HCT116 (cell line): ENCODE results near the gene GIMAP5. TPM values are rescaled to one million over a fixed set of nuclear protein-coding genes. Genes with fewer than 3 reads are reported as not detected.
A peak's percentile ranks its signal among the peaks of the same experiment; 100 is the strongest.

ENCODE experiments used
- ATAC-seq: fragments of 200-7000 bp; cut with Tn5 transposase; 2 replicates; pipeline ENCODE4 v1.9.1; 2020; ENCODE audit warnings: mild to moderate bottlenecking, moderate library complexity
- BruUV-seq: library from RNA; stranded (reverse); fragments of 400-500 nt; replicated peaks from 2 replicates; lab custom pipeline; 2021; lab: Mats Ljungman, UMichigan
- CTCF ChIA-PET: fragments of 300-600 bp; sonication (Branson Sonifier 250); formaldehyde crosslinking; loops from one replicate; lab custom pipeline; 2021; ENCODE audit warnings: antibody characterized with exemption; lab: Charles Lee
- POLR2A ChIA-PET: fragments of 300-600, 350-600 bp; sonication (Branson Sonifier 250); formaldehyde crosslinking; loops from one replicate; lab custom pipeline; 2021; ENCODE audit warnings: antibody characterized with exemption; lab: Charles Lee
- RAD21 ChIA-PET, 2 experiments: fragments of 300-600 bp; sonication (Branson Sonifier 250); formaldehyde crosslinking; loops; one replicate each; lab custom pipeline; 2023; ENCODE audit warnings: low total read pairs in 2 of 2; ENCODE audit not compliant: uncharacterized antibody in 2 of 2, unreplicated experiment in 2 of 2, low non-redundant PET in 1 of 2; lab: Charles Lee
- DNase-seq: peaks from one replicate; pipeline ENCODE4 v3.0.0-alpha.2; 2010; ENCODE audit warnings: low read depth, low spot score
- H2AFZ ChIP-seq: fragments of 200-600 bp; shearing (Covaris generic), sonication (generic); 2 replicates; pipeline ENCODE4 v1.6.1; 2017; ENCODE audit warnings: low read depth, mixed run types, mixed read lengths, antibody characterized with exemption, low read length; ENCODE audit not compliant: poor library complexity, severe bottlenecking
- H3K27ac ChIP-seq: 2 replicates; pipeline ENCODE4 v1.5.1; 2012; ENCODE audit warnings: low read depth, low read length
- H3K27me3 ChIP-seq: fragments of 200-600 bp; sonication (generic); 2 replicates; pipeline ENCODE4 v1.6.1; 2016; ENCODE audit warnings: mixed run types, low read length, mixed read lengths; ENCODE audit not compliant: insufficient read depth
- H3K36me3 ChIP-seq, 2 experiments: fragments of 200-500 bp in 1 of 2; fragments of 200-600 bp in 1 of 2; sonication (Bioruptor generic) in 1 of 2; sonication (generic) in 1 of 2; 2 replicates each; pipeline versions ENCODE4 v1.5.1 to v1.6.1; 2014 to 2016; ENCODE audit warnings: low read length in 2 of 2, inconsistent platforms in 1 of 2, mixed read lengths in 1 of 2, mixed run types in 1 of 2; ENCODE audit not compliant: insufficient read depth in 2 of 2, control insufficient read depth in 1 of 2
- H3K4me1 ChIP-seq, 2 experiments: fragments of 200-600 bp in 1 of 2; sonication (generic) in 1 of 2; 2 replicates each; pipeline versions ENCODE4 v1.5.1 to v1.6.1; 2012 to 2017; ENCODE audit warnings: low read length in 2 of 2, inconsistent platforms in 1 of 2, mild to moderate bottlenecking in 1 of 2, mixed read lengths in 1 of 2, mixed run types in 1 of 2, moderate library complexity in 1 of 2; ENCODE audit not compliant: insufficient read depth in 2 of 2, control insufficient read depth in 1 of 2
- H3K4me2 ChIP-seq: fragments of 200-600 bp; sonication (generic); 2 replicates; pipeline ENCODE4 v1.6.1; 2017; ENCODE audit warnings: mixed run types, low read length, mixed read lengths
- H3K4me3 ChIP-seq, 2 experiments: fragments of 200-600 bp in 1 of 2; sonication (generic) in 1 of 2; replicated peaks in 1 of 2; 2 replicates each; pipeline ENCODE4 v1.5.1; 2011 to 2016; ENCODE audit warnings: low read length in 2 of 2, control low read depth in 1 of 2, low read depth in 1 of 2, mild to moderate bottlenecking in 1 of 2, mixed read lengths in 1 of 2, mixed run types in 1 of 2
- H3K79me2 ChIP-seq: fragments of 200-600 bp; sonication (generic); 2 replicates; pipeline ENCODE4 v1.6.1; 2017; ENCODE audit warnings: mild to moderate bottlenecking, mixed run types, low read length, moderate library complexity, mixed read lengths; ENCODE audit not compliant: insufficient read depth
- H3K9ac ChIP-seq: fragments of 200-600 bp; sonication (generic); 2 replicates; pipeline ENCODE4 v1.6.1; 2016; ENCODE audit warnings: low read length, mixed read lengths
- H3K9me2 ChIP-seq: fragments of 200-600 bp; sonication (generic), shearing (Covaris generic); 2 replicates; pipeline ENCODE4 v1.6.1; 2017; ENCODE audit warnings: mixed run types, mild to moderate bottlenecking, moderate library complexity; ENCODE audit not compliant: insufficient read depth
- H3K9me3 ChIP-seq, 2 experiments: fragments of 200-500 bp in 1 of 2; fragments of 200-600 bp in 1 of 2; sonication (Bioruptor generic) in 1 of 2; sonication (generic) in 1 of 2; 2 replicates each; pipeline ENCODE4 v1.6.1; 2014 to 2017; ENCODE audit warnings: low read length in 2 of 2, mixed read lengths in 2 of 2, inconsistent platforms in 1 of 2, low read depth in 1 of 2, mild to moderate bottlenecking in 1 of 2, mixed run types in 1 of 2, moderate library complexity in 1 of 2; ENCODE audit not compliant: control insufficient read depth in 1 of 2, insufficient read depth in 1 of 2
- H4K20me1 ChIP-seq: fragments of 200-600 bp; sonication (generic), shearing (Covaris generic); 2 replicates; pipeline ENCODE4 v1.6.1; 2017; ENCODE audit warnings: mixed run types, mild to moderate bottlenecking, moderate library complexity; ENCODE audit not compliant: insufficient read depth
- CBX3 ChIP-seq: IDR thresholded peaks from 2 replicates; pipeline ENCODE4 v1.6.1; 2012; ENCODE audit warnings: low read depth
- EGR1 ChIP-seq: IDR thresholded peaks from 2 replicates; pipeline ENCODE4 v1.6.1; 2012; ENCODE audit warnings: low read depth
- ELF1 ChIP-seq: IDR thresholded peaks from 2 replicates; pipeline ENCODE4 v1.6.1; 2012; ENCODE audit warnings: low read depth, borderline replicate concordance
- EZH2 ChIP-seq: fragments of 200-600 bp; sonication (generic); IDR thresholded peaks from 2 replicates; pipeline ENCODE4 v1.6.1; 2017; ENCODE audit warnings: antibody characterized with exemption, mixed run types
- RAD21 ChIP-seq: IDR thresholded peaks from 2 replicates; pipeline ENCODE4 v1.6.1; 2012; ENCODE audit warnings: low read depth, mild to moderate bottlenecking
- SRF ChIP-seq: IDR thresholded peaks from 2 replicates; pipeline ENCODE4 v1.6.1; 2012; ENCODE audit warnings: low read depth
- YY1 ChIP-seq: IDR thresholded peaks from 2 replicates; pipeline ENCODE4 v1.6.1; 2011; ENCODE audit warnings: low read length, low read depth, moderate library complexity, mild to moderate bottlenecking; ENCODE audit not compliant: insufficient replicate concordance; ENCODE audit errors: extremely low read depth
- intact Hi-C: fragments of 100-400 bp; cut with micrococcal nuclease; formaldehyde crosslinking; loops from 2 replicates; pipeline ENCODE4 v1.10.0; 2022
- total RNA-seq: library from RNA; stranded (reverse); gene quantifications from one replicate; pipeline ENCODE4 v1.2.1, GENCODE V29; 2021; ENCODE audit not compliant: unreplicated experiment

Gene GIMAP5
- total RNA-seq, 1 experiment from 2014 or later, result 0.57 TPM

GRCh38 chr7:150784120-150784736, 47.0 kb downstream of the GIMAP5 start (continued):
- TF ChIP-seq SRF (no peak), EZH2 (no peak)
- TF ChIP-seq, all 23 proteins: peak for 0

GRCh38 chr7:150784954-150785353, 47.7 kb downstream of the GIMAP5 start:
- H3K9me2 ChIP-seq, result no peaks in the 10 kb centered on the region
- DNase-seq (no peak), ATAC-seq (no peak)
- TF ChIP-seq CBX3, result no peak
- no peak for TF ChIP-seq ELF1
- TF ChIP-seq EGR1, result no peak
- no peaks in the 10 kb centered on the region for H4K20me1 ChIP-seq
- no peaks in the 10 kb centered on the region for H3K36me3 ChIP-seq
- H3K27ac ChIP-seq, result no peak overlapping the region
- H3K4me3 ChIP-seq, result no peak overlapping the region
- no peak overlapping the region for H3K9ac ChIP-seq
- RAD21 ChIA-PET, result no interaction called here
- no peaks in the 10 kb centered on the region; a peak in 1 of 4 replicates for H3K4me1 ChIP-seq
- intact Hi-C loops, result no loop called here
- H3K9me3 ChIP-seq, result no peaks in the 10 kb centered on the region
- H3K4me2 ChIP-seq, result no peak overlapping the region
- H3K79me2 ChIP-seq, result no peaks in the 10 kb centered on the region
- H3K27me3 ChIP-seq, result peaks cover 30% of the 10 kb centered on the region
- no TSS peak for BruUV-seq
- CTCF ChIA-PET, result no interaction called here
- no peak overlapping the region for H2AFZ ChIP-seq
- POLR2A ChIA-PET, result no interaction called here

- ChIA-PET RAD21 (no interaction called here), CTCF (interaction anchor here (1.3 to 1.5 kb wide), 2 partner anchors 9 to 89 kb away, joined by 5 to 6 read pairs; no protein-coding TSS in a partner anchor), POLR2A (no interaction called here)
- Histone ChIP-seq H3K79me2 (no peaks in the 10 kb centered on the region), H3K9me2 (no peaks in the 10 kb centered on the region), H3K27me3 (peaks cover 34% of the 10 kb centered on the region), H2AFZ (no peak overlapping the region), H3K4me3 (no peak overlapping the region), H3K36me3 (no peaks in the 10 kb centered on the region), H3K4me1 (no peaks in the 10 kb centered on the region; a peak in 1 of 4 replicates), H4K20me1 (no peaks in the 10 kb centered on the region), H3K4me2 (no peak overlapping the region), H3K9me3 (no peaks in the 10 kb centered on the region), H3K27ac (no peak overlapping the region), H3K9ac (no peak overlapping the region)
- intact Hi-C loops, result no loop called here
- DNase-seq (no peak), ATAC-seq (no peak)
- no TSS peak for BruUV-seq
- TF ChIP-seq RAD21 (peak; percentile 14; the same call in 1 of the 2 replicates), EGR1 (no peak), YY1 (no peak)
Measured at GRCh38 chr7:150787321-150788281, 50.4 kb downstream of the GIMAP5 start.
